Left forelimb (tissue), 1 donor: Measurements from ENCODE around the gene CLEC2D.
"Not testable (repeated sequence)": the region's sequence is repeated elsewhere in the genome, so short reads cannot be mapped to it uniquely, and the experiment has no call there.

Source experiments
- DNase-seq: peaks from one replicate; pipeline ENCODE4 v3.0.0-alpha.2; 2018; ENCODE audit warnings: low spot score

The CLEC2D gene

DNA sequence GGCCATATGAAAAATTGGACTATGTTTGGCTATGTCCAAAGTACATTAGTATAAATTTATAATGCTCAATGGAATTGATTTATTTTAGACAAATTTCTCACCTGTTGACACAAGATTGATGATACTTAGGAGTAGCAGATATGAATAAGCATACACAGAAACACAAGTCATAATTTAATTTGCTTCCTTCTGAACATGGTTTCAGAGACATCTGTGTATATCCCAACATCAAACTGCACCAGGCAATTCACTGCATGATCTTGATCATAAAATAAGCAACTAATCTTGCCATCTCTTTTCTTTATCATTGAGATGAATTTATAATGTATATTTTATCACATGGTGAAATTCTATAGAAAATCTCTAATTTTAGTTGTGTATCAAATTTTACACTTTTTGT is 59.6 kb downstream of the CLEC2D start:
- no peak for DNase-seq

DNA sequence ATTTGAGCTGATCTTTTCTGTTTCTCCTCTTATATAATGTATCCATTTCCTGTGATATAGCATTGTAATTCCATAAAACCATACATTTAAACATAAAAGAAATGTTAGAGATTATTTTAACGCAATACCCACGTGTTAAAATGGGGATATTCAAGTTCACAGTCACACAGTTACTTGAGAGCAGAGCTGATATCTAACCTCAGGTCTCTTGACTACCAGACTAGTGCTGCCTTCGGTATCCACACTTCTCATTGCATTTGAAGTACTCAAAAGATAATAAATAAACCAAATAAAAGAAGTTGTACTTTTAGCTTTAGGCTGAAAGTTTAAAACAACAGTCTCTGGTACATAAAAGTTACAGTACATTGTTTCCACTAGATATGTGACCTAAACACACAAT is 60.5 kb downstream of the CLEC2D start:
- no peak for DNase-seq

DNA sequence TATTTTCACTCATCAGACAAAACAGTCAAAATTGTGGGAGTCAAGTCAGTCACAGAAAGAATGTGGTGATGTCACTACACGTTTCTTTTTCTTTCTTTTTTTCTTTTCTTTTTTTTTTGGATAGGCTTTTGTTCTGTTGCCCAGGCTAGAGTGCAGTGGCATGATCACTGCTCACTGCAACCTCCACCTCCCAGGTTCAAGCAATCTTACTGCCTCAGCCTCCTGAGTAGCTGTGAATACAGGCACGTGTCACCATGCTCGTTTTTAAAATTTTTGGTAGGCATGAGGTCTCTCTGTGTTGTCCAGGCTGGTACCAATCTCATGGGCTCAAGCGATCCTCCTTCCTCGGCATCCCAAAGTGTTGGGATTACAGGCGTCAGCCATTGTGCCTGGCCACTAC is 61.1 kb downstream of the CLEC2D start:
- no peak for DNase-seq

DNA sequence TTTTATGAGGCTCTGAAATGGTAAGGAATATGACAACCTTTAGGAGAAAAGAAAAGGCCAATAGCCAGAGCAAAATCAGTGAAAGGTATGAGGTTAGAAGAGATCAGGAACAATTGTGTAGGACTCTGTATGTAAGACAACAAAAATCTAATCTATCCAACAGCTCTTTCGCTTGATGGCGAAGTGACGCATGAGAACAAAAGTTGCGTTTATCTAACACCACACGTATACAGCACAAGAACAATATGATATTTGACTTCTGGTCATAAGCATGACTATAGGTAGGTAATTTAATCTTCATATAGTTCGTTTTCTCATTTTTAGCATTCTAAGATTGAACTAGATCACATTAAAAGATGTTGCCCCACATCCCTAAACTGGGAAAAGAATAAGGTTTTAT is 61.9 kb downstream of the CLEC2D start:
- no peak for DNase-seq

DNA sequence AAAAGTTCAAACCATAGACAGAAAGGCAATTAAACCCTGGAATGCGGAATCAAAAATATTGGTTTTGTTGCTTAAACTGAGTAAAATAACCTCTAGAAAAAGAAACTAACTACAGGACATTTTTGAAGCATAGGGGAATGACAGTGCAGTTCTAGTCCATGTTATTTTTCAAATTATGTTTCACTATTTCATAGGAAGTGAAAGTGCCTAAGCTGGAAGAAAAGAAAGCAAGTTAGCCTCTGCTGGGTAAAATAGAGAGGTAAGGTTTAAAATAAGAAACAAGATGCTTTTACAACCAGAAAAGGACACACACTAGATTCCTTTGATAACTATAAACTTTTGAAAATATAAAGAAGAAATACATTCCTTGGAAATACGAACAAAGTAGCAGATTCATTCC is 62.3 kb downstream of the CLEC2D start:
- DNase-seq = no peak

DNA sequence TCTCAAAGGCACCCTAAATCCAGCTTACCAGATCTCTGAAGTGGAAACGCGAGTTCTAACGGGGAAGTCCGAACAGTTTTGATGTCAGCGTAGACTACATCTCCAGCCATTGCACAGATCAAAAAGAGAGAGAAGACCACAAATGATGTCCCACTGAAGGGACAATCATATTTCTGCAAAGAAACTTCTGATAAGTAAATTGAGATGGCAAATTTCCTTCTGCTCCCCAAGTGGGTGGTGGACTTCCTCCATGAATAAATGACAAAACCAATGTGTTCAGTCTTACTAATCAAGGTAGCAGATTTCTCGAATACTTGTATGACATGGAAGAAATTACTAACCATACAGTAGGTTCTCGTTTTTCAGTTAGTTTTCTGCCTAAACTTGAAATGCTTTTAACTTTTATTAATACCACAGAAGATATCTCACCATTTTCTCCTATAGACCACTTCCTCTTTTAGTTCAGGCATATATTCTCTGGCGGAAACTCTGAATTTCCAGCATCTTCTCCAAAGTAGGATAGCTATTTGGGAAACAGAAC is 63.5 kb downstream of the CLEC2D start, which contains the start of gene CLECL1:
Gene CLECL1, minus strand, starts transcription at position 177 of the 541 bp plus-strand sequence.
- no peak for DNase-seq

DNA sequence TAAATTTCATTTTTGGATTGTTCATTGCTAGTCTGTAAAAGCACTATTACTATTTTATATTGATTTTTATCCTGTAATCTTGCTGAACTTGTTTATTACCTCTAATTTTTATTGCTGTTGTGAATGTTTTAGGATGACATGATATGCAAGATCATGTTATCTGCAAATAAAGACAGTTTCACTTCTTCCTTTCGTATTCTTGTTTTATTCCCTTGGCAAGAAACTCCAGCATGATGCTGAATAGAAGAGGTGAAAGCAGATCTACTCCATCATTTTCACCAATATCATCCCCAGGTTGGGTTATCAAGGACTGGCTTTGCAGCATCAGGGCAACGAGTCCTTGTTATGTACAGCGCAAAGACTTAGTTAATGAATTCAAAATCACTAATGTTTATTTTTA is 66.1 kb downstream of the CLEC2D start:
- no peak for DNase-seq

DNA sequence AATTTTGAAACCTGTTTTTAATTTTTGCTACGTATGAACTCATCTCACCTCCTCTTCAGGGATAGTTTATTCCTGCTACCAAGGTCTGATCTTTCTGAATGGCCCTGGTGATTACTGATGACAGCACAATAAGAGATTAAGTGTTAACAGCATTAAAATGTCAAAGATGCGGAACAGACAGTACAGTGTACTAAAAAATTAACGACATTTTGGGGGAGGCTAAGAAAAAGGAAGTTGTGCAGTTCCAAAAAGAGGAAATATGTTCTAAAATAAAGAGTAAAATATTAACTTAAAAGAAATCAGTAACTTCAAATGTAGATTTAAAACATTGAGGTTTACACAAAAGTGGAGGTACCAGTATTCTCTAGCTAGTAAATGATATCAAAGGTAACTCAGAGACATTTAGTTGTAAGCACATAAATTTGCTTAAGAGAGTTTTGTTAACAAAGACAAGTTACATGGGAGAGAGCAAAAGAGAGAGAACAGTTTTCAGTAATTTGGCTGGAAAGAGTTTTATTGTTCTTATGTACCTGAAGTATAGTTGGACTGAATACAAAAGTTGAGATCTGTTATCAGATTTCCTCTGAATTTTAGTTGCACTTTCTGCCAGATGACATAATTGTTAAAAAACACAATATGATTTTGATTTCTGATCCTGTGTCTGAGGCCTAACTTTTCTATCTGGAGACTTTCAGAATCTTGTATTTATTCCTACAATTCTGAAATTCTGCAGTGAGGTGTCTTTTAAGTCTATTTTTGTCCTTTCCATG is 67.6 kb downstream of the CLEC2D start:
- no peak for DNase-seq

DNA sequence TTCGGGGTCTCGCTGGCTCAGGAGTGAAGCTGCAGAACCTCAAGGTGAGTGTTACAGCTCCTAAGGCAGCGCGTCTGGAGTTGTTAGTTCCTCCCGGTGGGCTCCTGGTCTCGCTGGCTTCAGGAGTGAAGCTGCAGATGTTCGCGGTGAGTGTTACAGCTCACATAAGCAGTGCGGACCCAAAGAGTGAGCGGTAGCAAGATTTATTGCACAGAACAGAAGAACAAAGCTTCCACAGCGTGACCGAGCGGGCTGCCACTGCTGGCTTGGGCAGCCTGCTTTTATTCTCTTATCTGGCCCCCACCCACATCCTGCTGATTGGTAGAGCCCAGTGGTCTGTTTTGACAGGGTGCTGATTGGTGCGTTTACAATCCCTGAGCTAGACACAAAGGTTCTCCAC is 69.4 kb downstream of the CLEC2D start:
- not testable (repeated sequence) for DNase-seq

DNA sequence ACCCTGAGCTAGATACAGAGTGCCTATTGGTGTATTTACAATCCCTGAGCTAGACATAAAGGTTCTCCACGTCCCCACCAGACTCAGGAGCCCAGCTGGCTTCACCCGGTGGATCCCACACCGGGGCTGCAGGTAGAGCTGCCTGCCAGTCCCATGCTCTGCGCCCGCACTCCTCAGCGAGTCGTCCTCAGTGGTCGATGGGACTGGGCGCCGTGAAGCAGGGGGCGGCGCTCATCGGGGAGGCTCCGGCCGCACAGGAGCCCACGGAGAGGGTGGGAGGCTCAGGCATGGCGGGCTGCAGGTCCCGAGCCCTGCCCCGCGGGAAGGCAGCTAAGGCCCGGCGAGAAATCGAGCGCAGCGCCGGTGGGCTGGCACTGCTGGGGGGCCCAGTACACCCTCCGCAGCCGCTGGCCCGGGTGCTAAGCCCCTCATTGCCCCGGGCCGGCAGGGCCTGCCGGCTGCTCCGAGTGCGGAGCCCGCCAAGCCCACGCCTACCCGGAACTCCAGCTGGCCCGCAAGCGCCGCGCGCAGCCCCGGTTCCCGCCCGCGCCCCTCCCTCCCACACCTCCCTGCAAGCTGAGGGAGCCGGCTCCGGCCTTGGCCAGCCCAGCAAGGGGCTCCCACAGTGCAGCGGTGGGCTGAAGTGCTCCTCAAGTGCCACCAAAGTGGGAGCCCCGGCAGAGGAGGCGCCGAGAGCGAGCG is 70.0 kb downstream of the CLEC2D start:
- DNase-seq = not testable (repeated sequence)

DNA sequence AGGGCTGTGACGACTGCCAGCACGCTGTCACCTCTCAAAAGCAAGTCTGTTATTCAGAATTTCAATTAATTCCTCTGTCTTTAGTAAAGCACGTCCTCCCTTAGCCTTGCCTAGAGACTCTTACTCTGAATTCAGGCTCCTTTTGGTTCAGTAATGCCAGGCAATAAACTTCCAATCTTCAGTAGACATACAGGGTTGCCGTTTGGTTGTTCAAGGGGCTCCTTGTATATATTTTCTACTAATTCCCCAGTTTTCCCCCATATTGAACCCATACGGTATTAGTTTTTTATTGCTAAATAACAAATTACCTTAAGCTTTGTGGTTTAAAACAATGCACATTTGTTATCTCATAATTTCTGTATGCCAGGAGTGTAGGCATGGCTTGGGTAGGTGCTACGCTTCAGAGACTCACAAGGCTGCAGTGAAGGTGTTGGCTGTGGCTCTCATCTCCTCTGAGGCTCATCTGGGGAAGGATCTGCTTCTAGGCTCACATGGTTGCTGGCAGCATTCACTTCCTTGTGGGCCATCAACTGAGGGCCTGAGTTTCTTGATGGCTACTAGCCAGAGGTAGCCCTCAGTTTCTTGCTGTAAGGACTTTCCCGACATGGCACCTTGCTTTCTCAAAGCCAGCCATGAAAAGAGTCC is 70.7 kb downstream of the CLEC2D start:
- DNase-seq = no peak

DNA sequence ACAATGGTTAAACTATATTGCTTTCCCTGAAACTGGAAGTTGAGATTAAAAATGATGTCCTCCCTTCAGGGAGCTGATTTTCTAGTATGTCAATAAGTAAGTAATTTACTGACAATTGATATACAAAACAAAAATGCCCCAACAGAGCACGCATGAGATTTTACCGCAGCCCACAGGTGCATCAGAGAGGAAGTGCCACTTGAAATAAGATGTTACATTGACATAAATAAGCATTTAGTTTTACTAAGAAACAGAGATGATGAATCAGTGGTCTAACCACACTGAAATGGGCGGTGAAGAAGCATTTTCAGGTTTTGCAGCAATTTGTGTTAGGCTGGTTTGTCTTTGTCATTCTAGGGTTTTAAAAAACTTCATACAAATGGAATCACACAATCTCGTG is 72.2 kb downstream of the CLEC2D start:
- no peak for DNase-seq

DNA sequence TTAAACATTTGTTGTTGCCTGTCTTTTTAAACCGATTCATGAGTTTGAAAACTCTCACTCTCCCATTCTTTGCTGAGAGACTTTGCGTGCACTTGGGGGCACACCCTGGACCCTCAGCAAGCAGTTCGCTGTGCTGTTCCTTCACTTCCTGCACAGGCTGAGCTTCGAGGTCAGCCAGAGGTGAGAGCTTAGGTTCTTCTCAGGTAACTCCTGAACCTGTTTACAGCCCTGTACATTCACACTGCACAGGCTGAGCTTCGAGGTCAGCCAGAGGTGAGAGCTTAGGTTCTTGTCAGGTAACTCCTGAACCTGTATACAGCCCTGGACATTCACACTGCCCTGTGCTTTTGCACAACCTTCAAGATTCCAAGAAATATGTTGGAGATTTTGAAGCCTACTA is 73.1 kb downstream of the CLEC2D start:
- DNase-seq = no peak

DNA sequence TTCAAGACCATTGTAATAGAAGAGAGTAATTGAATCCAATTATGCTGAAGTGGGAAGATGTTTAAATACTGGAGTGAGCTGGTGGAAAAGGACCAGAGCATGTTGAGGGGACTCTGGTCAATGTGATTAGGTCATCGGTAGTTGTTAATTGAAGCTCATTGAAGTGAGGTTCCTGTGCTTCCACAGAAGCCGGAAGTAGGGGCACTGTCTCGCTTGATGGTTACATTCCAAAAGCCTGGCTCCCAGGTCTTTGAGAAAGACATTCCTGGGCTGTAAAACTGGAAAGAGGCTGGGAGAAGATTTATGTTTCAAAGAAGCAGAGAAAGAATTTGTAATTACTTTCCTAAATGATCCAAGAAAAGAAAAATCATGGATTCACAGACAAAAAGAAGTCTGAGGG is 75.7 kb downstream of the CLEC2D start:
- no peak for DNase-seq
